H1 (cell line): ENCODE measurements around the gene EVI5. TPM values are rescaled to one million over a fixed set of nuclear protein-coding genes. Genes with fewer than 3 reads are reported as not detected.

Source experiments
- CTCF ChIA-PET: fragments of 300-600 bp; sonication (Branson Sonifier 250); formaldehyde crosslinking; loops from one replicate; lab custom pipeline; 2021; ENCODE audit not compliant: partially characterized antibody; lab: Charles Lee
- POLR2A ChIA-PET: fragments of 300-600 bp; sonication (Branson Sonifier 250); formaldehyde crosslinking; loops from one replicate; lab custom pipeline; 2021; ENCODE audit warnings: inconsistent platforms; ENCODE audit not compliant: partially characterized antibody; lab: Charles Lee
- DNase-seq, 2 experiments: peaks; one replicate each; pipeline versions ENCODE4 v3.0.0 to v3.0.0-alpha.2; 2010 to 2022; ENCODE audit warnings: low spot score in 2 of 2, low read depth in 1 of 2, mixed read lengths in 1 of 2
- FAIRE-seq: peaks from 2 replicates; lab custom pipeline; 2011; peaks lifted over from hg19 to GRCh38; lab: Jason Lieb, UNC
- H2AFZ ChIP-seq: 2 replicates; pipeline ENCODE4 v1.8.1; 2012; ENCODE audit warnings: low read length, inconsistent platforms
- H2AK5ac ChIP-seq: 2 replicates; pipeline ENCODE4 v1.6.1; 2013; ENCODE audit warnings: low read depth, low read length
- H2BK120ac ChIP-seq: replicated peaks from 2 replicates; pipeline ENCODE3; 2013; ENCODE audit warnings: low read depth, low read length, inconsistent platforms
- H2BK12ac ChIP-seq: 2 replicates; pipeline ENCODE4 v1.6.1; 2013; ENCODE audit warnings: low read depth, low read length
- H2BK15ac ChIP-seq: 2 replicates; pipeline ENCODE4 v1.6.1; 2013; ENCODE audit warnings: low read length
- H2BK20ac ChIP-seq: 2 replicates; pipeline ENCODE4 v1.6.1; 2013; ENCODE audit warnings: low read length
- H2BK5ac ChIP-seq: 2 replicates; pipeline ENCODE4 v1.6.1; 2013; ENCODE audit warnings: low read depth, low read length
- H3K14ac ChIP-seq: 2 replicates; pipeline ENCODE4 v1.6.1; 2013; ENCODE audit warnings: inconsistent platforms; ENCODE audit not compliant: insufficient read length
- H3K18ac ChIP-seq: 2 replicates; pipeline ENCODE4 v1.6.1; 2013; ENCODE audit warnings: low read length; ENCODE audit errors: extremely low read depth
- H3K23ac ChIP-seq: 2 replicates; pipeline ENCODE4 v1.6.1; 2013; ENCODE audit warnings: inconsistent platforms; ENCODE audit not compliant: insufficient read length
- H3K23me2 ChIP-seq: 2 replicates; pipeline ENCODE4 v1.6.1; 2013; ENCODE audit warnings: low read depth, low read length
- H3K27ac ChIP-seq: 2 replicates; pipeline ENCODE4 v1.6.1; 2011; ENCODE audit warnings: low read depth, low read length, inconsistent platforms
- H3K27me3 ChIP-seq, 4 experiments: replicated peaks in 1 of 4; 1 replicate in 1 of 4; 2 replicates in 3 of 4; pipeline versions ENCODE4 v1.6.1 to v1.8.1; 2011 to 2013; ENCODE audit warnings: low read length in 3 of 4, mild to moderate bottlenecking in 3 of 4, inconsistent platforms in 2 of 4, mixed read lengths in 2 of 4, moderate library complexity in 1 of 4; ENCODE audit not compliant: control insufficient read depth in 3 of 4, insufficient read depth in 3 of 4; ENCODE audit errors: extremely low read depth in 1 of 4
- H3K36me3 ChIP-seq, 4 experiments: 2 replicates each; pipeline versions ENCODE4 v1.6.1 to v1.8.1; 2011 to 2013; ENCODE audit warnings: mild to moderate bottlenecking in 4 of 4, low read length in 3 of 4, moderate library complexity in 2 of 4, control low read depth in 1 of 4, inconsistent platforms in 1 of 4; ENCODE audit not compliant: insufficient read depth in 4 of 4, control insufficient read depth in 2 of 4
- H3K4ac ChIP-seq: replicated peaks from 2 replicates; pipeline ENCODE3; 2013; ENCODE audit warnings: low read length, low read depth, mixed read lengths, inconsistent platforms; ENCODE audit not compliant: insufficient read length
- H3K4me1 ChIP-seq, 4 experiments: replicated peaks in 1 of 4; 1 replicate in 1 of 4; 2 replicates in 3 of 4; pipeline versions ENCODE4 v1.6.1 to v1.8.1; 2011 to 2013; ENCODE audit warnings: low read length in 3 of 4, inconsistent platforms in 2 of 4, mixed read lengths in 1 of 4; ENCODE audit not compliant: insufficient read depth in 4 of 4, control insufficient read depth in 3 of 4
- H3K4me2 ChIP-seq, 2 experiments: 2 replicates each; pipeline versions ENCODE4 v1.6.1 to v1.8.1; 2011 to 2013; ENCODE audit warnings: low read depth in 2 of 2, low read length in 2 of 2, control low read depth in 1 of 2, inconsistent platforms in 1 of 2, mild to moderate bottlenecking in 1 of 2; ENCODE audit not compliant: insufficient read depth in 1 of 2
- H3K4me3 ChIP-seq, 4 experiments: fragments of 200-600, 300-600 bp in 1 of 4; sonication (generic), shearing (Covaris generic), sonication (Bioruptor Twin) in 1 of 4; 2 replicates each; pipeline versions ENCODE4 v1.5.1 to v1.8.1; 2011 to 2016; ENCODE audit warnings: low read length in 4 of 4, low read depth in 3 of 4, control low read depth in 2 of 4, inconsistent platforms in 2 of 4, mild to moderate bottlenecking in 2 of 4, mixed read lengths in 1 of 4, moderate library complexity in 1 of 4; ENCODE audit not compliant: insufficient read depth in 2 of 4; ENCODE audit errors: extremely low read depth in 1 of 4
- H3K56ac ChIP-seq: replicated peaks from 2 replicates; pipeline ENCODE3; 2013; ENCODE audit warnings: low read depth, mild to moderate bottlenecking, mixed read lengths, low read length, inconsistent platforms; ENCODE audit not compliant: insufficient read length
- H3K79me1 ChIP-seq: 2 replicates; pipeline ENCODE4 v1.6.1; 2013; ENCODE audit warnings: low read depth, low read length, control low read depth
- H3K79me2 ChIP-seq, 2 experiments: 2 replicates each; pipeline versions ENCODE4 v1.6.1 to v1.8.1; 2012 to 2013; ENCODE audit warnings: low read length in 2 of 2, mild to moderate bottlenecking in 2 of 2, inconsistent platforms in 1 of 2; ENCODE audit not compliant: insufficient read depth in 2 of 2, control insufficient read depth in 1 of 2
- H3K9ac ChIP-seq, 4 experiments: replicated peaks in 1 of 4; 1 replicate in 1 of 4; 2 replicates in 3 of 4; pipeline versions ENCODE4 v1.6.1 to v1.8.1; 2011 to 2013; ENCODE audit warnings: low read depth in 3 of 4, low read length in 3 of 4, control low read depth in 2 of 4, mild to moderate bottlenecking in 2 of 4, moderate library complexity in 2 of 4, inconsistent platforms in 1 of 4; ENCODE audit errors: extremely low read depth in 1 of 4
- H3K9me3 ChIP-seq, 2 experiments: 2 replicates each; pipeline versions ENCODE4 v1.6.1 to v1.8.1; 2012 to 2013; ENCODE audit warnings: mild to moderate bottlenecking in 2 of 2, moderate library complexity in 2 of 2, control low read depth in 1 of 2, inconsistent platforms in 1 of 2, low read depth in 1 of 2, low read length in 1 of 2, mixed read lengths in 1 of 2; ENCODE audit not compliant: insufficient read depth in 2 of 2
- H4K20me1 ChIP-seq, 2 experiments: replicated peaks in 1 of 2; 2 replicates each; pipeline versions ENCODE3 to v1.8.1; 2011 to 2013; ENCODE audit warnings: inconsistent platforms in 2 of 2, low read length in 2 of 2, mild to moderate bottlenecking in 1 of 2; ENCODE audit not compliant: insufficient read depth in 2 of 2, control insufficient read depth in 1 of 2
- H4K5ac ChIP-seq: 2 replicates; pipeline ENCODE4 v1.6.1; 2013; ENCODE audit warnings: low read length, low read depth, mixed read lengths, inconsistent platforms; ENCODE audit not compliant: insufficient read length
- H4K8ac ChIP-seq: 2 replicates; pipeline ENCODE4 v1.8.0; 2013; ENCODE audit warnings: mild to moderate bottlenecking, moderate library complexity, low read length, inconsistent platforms; ENCODE audit not compliant: insufficient read depth; ENCODE audit errors: extremely low read depth
- H4K91ac ChIP-seq: replicated peaks from 2 replicates; pipeline ENCODE3; 2013; ENCODE audit warnings: low read length, mixed read lengths, inconsistent platforms; ENCODE audit not compliant: insufficient read length
- CTCF ChIP-seq, 3 experiments: IDR thresholded peaks; 1 replicate in 2 of 3; 2 replicates in 1 of 3; pipeline versions ENCODE4 v1.5.1 to v1.6.1; 2011; ENCODE audit warnings: low read length in 3 of 3, mild to moderate bottlenecking in 3 of 3, inconsistent platforms in 2 of 3, low read depth in 1 of 3, moderate library complexity in 1 of 3; ENCODE audit not compliant: insufficient read depth in 1 of 3; ENCODE audit errors: control extremely low read depth in 1 of 3
- SIN3A ChIP-seq, 2 experiments: IDR thresholded peaks in 1 of 2; conservative IDR thresholded peaks in 1 of 2; 2 replicates each; pipeline ENCODE4 v1.6.1; 2011 to 2012; ENCODE audit warnings: low read length in 2 of 2, improper control_type of control experiment in 1 of 2, low read depth in 1 of 2, mild to moderate bottlenecking in 1 of 2
- WGBS, 2 experiments: shearing (Covaris generic) in 1 of 2; methylation state at CpG; one replicate each; pipeline versions ENCODE4 v1.1.6 to v1.1.7; 2013 to 2015; ENCODE audit warnings: low lambda C conversion rate in 2 of 2, mixed read lengths in 2 of 2, inconsistent platforms in 1 of 2, low coverage in 1 of 2, missing lambda C conversion rate in 1 of 2; ENCODE audit not compliant: insufficient replicate concordance in 2 of 2, insufficient coverage in 1 of 2, insufficient read length in 1 of 2; ENCODE audit errors: extremely low coverage in 1 of 2, missing lambda C conversion rate in 1 of 2; 5-methylcytosine and 5-hydroxymethylcytosine counted together
- polyA plus RNA-seq, 7 experiments: library from polyadenylated mRNA; depleted of rRNA in 3 of 7; stranded (reverse) in 5 of 7; unstranded in 2 of 7; fragments of >200 nt in 5 of 7; fragments of 200-250 nt in 2 of 7; gene quantifications; 1 replicate in 5 of 7; 2 replicates in 1 of 7; 4 replicates in 1 of 7; pipeline versions ENCODE4 v1.2.1 to v1.2.3, GENCODE V29; 2011 to 2013; ENCODE audit warnings: missing spikeins in 2 of 7, mixed read lengths in 2 of 7
- total RNA-seq: library from RNA; stranded (reverse); fragmentation: NEBNext Ultra II Directional; extraction: Animal tissue kit (Norgen Biotek cat#: 25700); gene quantifications from 2 replicates; pipeline ENCODE4 v1.2.1, GENCODE V29; 2021

EVI5 gene
- total and polyA plus RNA-seq, 2 of the 8 experiments (the other 6 are each of a cell fraction or from before 2014, with no cell fraction given), result 1.7 to 13.7 TPM

GRCh38 chr1:92748138-92748537 lies 36.8 kb downstream of the EVI5 start:
- no peak for DNase-seq
- no peak overlapping the region for H4K8ac ChIP-seq
- H3K4me2 ChIP-seq, result no peak overlapping the region
- no peak for FAIRE-seq
- no peak overlapping the region for H3K4me3 ChIP-seq
- peaks cover 0 to 7% of the 10 kb centered on the region in 2 experiments; a peak in 1 of 4 replicates for H3K79me2 ChIP-seq
- no peak overlapping the region for H2BK12ac ChIP-seq
- no peak overlapping the region for H3K9ac ChIP-seq
- no peaks in the 10 kb centered on the region for H3K4me1 ChIP-seq
- no peak overlapping the region for H2BK20ac ChIP-seq
- H2AK5ac ChIP-seq, result no peak overlapping the region
- no peak overlapping the region for H3K56ac ChIP-seq
- H3K23me2 ChIP-seq, result peaks cover 1% of the 10 kb centered on the region; the same call in 1 of the 2 replicates
- H3K18ac ChIP-seq, result no peak overlapping the region
- H2BK15ac ChIP-seq, result no peak overlapping the region
- H3K4ac ChIP-seq, result no peak overlapping the region
- no peaks in the 10 kb centered on the region for H3K9me3 ChIP-seq
- no peak overlapping the region for H2BK5ac ChIP-seq
- no peak for TF ChIP-seq SIN3A (conservative IDR thresholded peaks at IDR 0.05 in 1 of 2, IDR thresholded peaks at IDR 0.05 in 1 of 2; ENCODE audit: low read depth in 1 of 2, low read length in 2 of 2)
- TF ChIP-seq CTCF (IDR thresholded peaks at IDR 0.05; ENCODE audit: control extremely low read depth in 1 of 3, insufficient read depth in 1 of 3, low read depth in 1 of 3, low read length in 3 of 3), result peak in 1 of 3 experiments; percentile 7; a peak in 1 of 4 replicates
- no peaks in the 10 kb centered on the region for H3K27me3 ChIP-seq
- no peak overlapping the region for H3K27ac ChIP-seq
- H2AFZ ChIP-seq, result no peak overlapping the region
- no peak overlapping the region for H4K5ac ChIP-seq
- peaks cover 2% of the 10 kb centered on the region in 2 experiments for H4K20me1 ChIP-seq
- H3K36me3 ChIP-seq, result no peaks in the 10 kb centered on the region
- ChIA-PET CTCF (interaction anchor here (0.7 to 6.6 kb wide), 17 partner anchors 9 to 1217 kb away, joined by 3 to 86 read pairs (median 7); partner anchors contain the start of gene RPL5), POLR2A (interaction anchor here (0.6 to 1.2 kb wide), 3 partner anchors 16 to 83 kb away, joined by 3 read pairs; partner anchors contain the start of gene RPL5)
- H4K91ac ChIP-seq, result no peak overlapping the region
- no peak overlapping the region for H3K14ac ChIP-seq
- WGBS, 2 experiments, result 88% methylated on average over 3 of the region's 3 CpGs; no CpG with 5 or more reads in 1 of the 2 experiments
- no peak overlapping the region for H2BK120ac ChIP-seq
- no peak overlapping the region for H3K23ac ChIP-seq
- no peaks in the 10 kb centered on the region; the same call in 1 of the 2 replicates for H3K79me1 ChIP-seq
